Astrocyte (in vitro differentiated cells and primary cell): ENCODE measurements around the gene MYBPC1.

ENCODE experiments used
- CTCF ChIP-seq: IDR thresholded peaks from 2 replicates; pipeline ENCODE4 v1.5.1; 2011; ENCODE audit warnings: low read depth, mild to moderate bottlenecking, inconsistent platforms, low read length, moderate library complexity; ENCODE audit not compliant: insufficient read depth
- EZH2 ChIP-seq: IDR thresholded peaks from 2 replicates; pipeline ENCODE4 v1.6.1; 2012; ENCODE audit warnings: mild to moderate bottlenecking, low read length, inconsistent platforms; ENCODE audit not compliant: insufficient read depth

GRCh38 chr12:101713059-101713682 is 118.4 kb downstream of the MYBPC1 start:
- TF ChIP-seq CTCF, result no peak
- no peak for TF ChIP-seq EZH2
